CD4-positive, alpha-beta T cell treated with Interleukin-15 for 1 hour (primary cell): ENCODE results near the gene FRMD4B.
"Not testable (repeated sequence)": the region's sequence is repeated elsewhere in the genome, so short reads cannot be mapped to it uniquely, and the experiment has no call there.

ENCODE experiments used
- DNase-seq: peaks from one replicate; pipeline ENCODE4 v3.0.0-alpha.2; 2020

Gene FRMD4B

GRCh38 chr3:69277403-69277802, 108.5 kb downstream of the FRMD4B start:
- DNase-seq, result not testable (repeated sequence)

- DNase-seq, result no peak
Observed at GRCh38 chr3:69276884-69277283, 109.0 kb downstream of the FRMD4B start.

- DNase-seq, result not testable (repeated sequence)
Observed at GRCh38 chr3:69276191-69276590, 109.7 kb downstream of the FRMD4B start.

GRCh38 chr3:69273896-69274295, 112.0 kb downstream of the FRMD4B start:
- no peak for DNase-seq

GRCh38 chr3:69272556-69272955, 113.3 kb downstream of the FRMD4B start:
- DNase-seq, result no peak

- no peak for DNase-seq
Observed at GRCh38 chr3:69271098-69271497, 114.8 kb downstream of the FRMD4B start.

- DNase-seq, result no peak
Observed at GRCh38 chr3:69266585-69266984, 119.3 kb downstream of the FRMD4B start.

GRCh38 chr3:69266071-69266470, 119.8 kb downstream of the FRMD4B start:
- DNase-seq, result not testable (repeated sequence)

- not testable (repeated sequence) for DNase-seq
Observed at GRCh38 chr3:69260843-69261405, 125.0 kb downstream of the FRMD4B start.

GRCh38 chr3:69260216-69260787, 125.6 kb downstream of the FRMD4B start:
- DNase-seq, result no peak

GRCh38 chr3:69259125-69259524, 126.8 kb downstream of the FRMD4B start:
- no peak for DNase-seq

GRCh38 chr3:69255928-69256327, 130.0 kb downstream of the FRMD4B start:
- no peak for DNase-seq

GRCh38 chr3:69254351-69254750, 131.5 kb downstream of the FRMD4B start:
- no peak for DNase-seq

GRCh38 chr3:69252631-69253030, 133.3 kb downstream of the FRMD4B start:
- no peak for DNase-seq

- no peak for DNase-seq
Observed at GRCh38 chr3:69252141-69252540, 133.7 kb downstream of the FRMD4B start.

GRCh38 chr3:69251078-69251805, 134.6 kb downstream of the FRMD4B start:
- DNase-seq, result no peak

- peak; percentile 39 for DNase-seq
Observed at GRCh38 chr3:69250014-69250413, 135.9 kb downstream of the FRMD4B start.

- DNase-seq, result no peak
Observed at GRCh38 chr3:69249001-69249400, 136.9 kb downstream of the FRMD4B start.

- DNase-seq, result no peak
Observed at GRCh38 chr3:69248436-69248835, 137.5 kb downstream of the FRMD4B start.

- no peak for DNase-seq
Observed at GRCh38 chr3:69246612-69247011, 139.3 kb downstream of the FRMD4B start.

- no peak for DNase-seq
Observed at GRCh38 chr3:69244039-69244438, 141.8 kb downstream of the FRMD4B start.

- DNase-seq, result no peak
Observed at GRCh38 chr3:69241769-69242168, 144.1 kb downstream of the FRMD4B start.

GRCh38 chr3:69240651-69241568, 145.0 kb downstream of the FRMD4B start:
- no peak for DNase-seq
